HG03045 (cell line): ENCODE results near the gene STAB1.

Source experiments
- ATAC-seq: cut with Tn5 transposase; IDR thresholded peaks from one replicate; pipeline ENCODE4 v1.9.1; 2021; ENCODE audit warnings: mild to moderate bottlenecking, moderate library complexity; ENCODE audit not compliant: unreplicated experiment

Gene STAB1

DNA sequence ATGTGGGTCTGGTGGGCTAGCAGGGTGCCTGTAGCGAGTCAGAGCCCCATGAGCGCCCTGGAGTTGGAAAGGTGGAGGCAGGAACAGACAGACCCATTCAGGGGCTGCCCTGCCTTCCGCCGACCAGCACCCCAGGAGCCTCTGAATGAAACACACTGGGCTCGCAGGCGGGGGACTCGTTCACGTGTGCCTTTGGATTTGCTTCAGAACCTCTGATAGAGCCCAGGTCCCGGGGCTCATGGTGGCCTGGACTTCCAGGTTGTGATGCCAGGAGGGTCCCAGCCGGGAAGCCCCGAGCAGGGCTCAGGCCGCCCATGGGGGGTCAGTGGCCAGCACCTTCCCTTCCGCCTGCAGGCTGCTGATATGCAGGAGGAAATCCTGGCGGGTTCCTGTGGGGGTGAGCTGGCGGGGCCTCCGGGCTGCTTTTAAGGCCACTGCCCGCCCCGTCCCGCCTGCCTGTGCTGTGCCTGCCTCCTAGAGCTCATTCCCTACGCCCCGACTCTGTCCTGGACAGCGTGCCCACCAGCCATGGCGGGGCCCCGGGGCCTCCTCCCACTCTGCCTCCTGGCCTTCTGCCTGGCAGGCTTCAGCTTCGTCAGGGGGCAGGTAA lies at the start of gene STAB1:
Gene STAB1 (plus strand): TSS at position 453 of the 610 bp plus-strand sequence. CDS start 76 bp downstream, at position 529.
- ATAC-seq: no peak

- no peak for ATAC-seq
Observed at GRCh38 chr3:52446042-52446441, 49.1 kb upstream of the STAB1 start.

GRCh38 chr3:52446631-52447511 lies 48.3 kb upstream of the STAB1 start:
- no peak for ATAC-seq

DNA sequence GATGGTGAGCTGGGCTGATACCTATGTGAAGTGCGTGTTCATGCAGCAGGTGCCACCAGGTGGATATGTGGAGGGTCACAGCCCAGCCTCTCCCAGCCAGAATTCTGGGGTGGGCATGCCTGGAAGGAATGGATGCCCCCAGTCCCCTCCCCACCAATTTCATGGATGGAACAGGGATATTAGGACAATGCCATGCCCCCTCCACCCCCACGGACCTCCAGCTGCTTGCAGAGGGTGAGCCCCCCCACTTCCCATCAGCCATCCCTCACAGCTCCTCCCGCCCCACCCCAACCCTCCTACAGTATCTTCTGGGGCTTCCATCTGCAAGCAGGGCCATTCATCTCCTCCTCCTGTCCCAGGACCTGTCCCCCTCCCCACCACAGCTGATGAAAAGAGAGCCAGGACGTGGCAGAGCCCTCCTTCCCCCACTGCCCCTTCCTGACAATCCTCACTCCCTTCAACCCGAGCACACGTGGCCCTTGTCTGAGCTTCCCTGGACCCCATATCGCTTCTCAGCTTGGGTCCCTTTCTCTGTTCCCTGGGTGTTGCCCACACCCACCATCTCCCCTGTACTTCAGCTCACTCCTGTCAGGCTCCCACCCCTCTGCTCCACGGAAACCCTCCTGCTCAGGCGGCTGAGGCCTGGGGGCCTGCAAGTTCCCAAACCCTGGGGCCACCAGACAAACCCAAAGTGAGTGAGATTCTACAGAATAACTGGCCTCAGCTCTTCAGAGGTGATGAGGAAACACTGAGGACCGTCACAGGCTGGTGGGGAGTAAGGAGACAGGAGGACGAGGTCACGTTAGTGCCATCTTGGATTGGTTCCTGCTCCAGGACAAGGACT lies 47.4 kb upstream of the STAB1 start:
- ATAC-seq: no peak

DNA sequence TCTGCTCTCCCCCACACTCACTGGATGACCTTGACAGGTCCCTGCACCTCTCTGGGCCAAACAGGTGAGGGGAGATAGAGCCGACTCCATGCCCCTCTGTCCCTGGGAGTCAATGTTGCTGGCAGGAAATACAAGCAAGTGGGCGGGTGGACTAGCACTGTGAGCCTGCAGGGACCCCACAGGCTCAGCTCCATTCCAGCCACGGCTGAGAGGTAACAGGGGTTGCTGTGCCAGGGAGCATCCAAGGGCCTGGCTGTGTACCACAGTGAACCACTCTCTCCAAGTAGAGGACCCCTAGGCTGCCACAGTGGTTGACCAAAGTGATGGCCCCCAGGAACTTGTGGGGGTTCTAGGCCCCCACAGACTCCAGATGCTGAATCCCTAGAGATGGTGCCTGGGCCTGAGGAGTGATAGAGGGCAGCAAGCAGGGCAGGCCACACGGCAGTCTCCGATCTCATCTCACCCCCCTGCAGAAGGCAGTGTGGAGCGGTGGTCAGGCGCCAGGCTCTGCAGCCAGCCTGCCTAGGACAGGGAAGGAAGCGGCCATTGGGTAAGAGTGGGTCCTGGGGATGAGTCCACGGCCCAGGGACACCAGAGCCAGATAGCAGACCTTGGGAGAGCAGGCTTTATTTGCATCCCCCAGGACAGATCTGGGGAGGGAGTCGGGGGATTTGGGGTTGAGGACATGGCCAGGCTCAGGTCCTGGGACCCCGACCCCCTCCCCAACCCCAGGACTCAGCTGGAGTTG lies 44.5 kb upstream of the STAB1 start:
- no peak for ATAC-seq

DNA sequence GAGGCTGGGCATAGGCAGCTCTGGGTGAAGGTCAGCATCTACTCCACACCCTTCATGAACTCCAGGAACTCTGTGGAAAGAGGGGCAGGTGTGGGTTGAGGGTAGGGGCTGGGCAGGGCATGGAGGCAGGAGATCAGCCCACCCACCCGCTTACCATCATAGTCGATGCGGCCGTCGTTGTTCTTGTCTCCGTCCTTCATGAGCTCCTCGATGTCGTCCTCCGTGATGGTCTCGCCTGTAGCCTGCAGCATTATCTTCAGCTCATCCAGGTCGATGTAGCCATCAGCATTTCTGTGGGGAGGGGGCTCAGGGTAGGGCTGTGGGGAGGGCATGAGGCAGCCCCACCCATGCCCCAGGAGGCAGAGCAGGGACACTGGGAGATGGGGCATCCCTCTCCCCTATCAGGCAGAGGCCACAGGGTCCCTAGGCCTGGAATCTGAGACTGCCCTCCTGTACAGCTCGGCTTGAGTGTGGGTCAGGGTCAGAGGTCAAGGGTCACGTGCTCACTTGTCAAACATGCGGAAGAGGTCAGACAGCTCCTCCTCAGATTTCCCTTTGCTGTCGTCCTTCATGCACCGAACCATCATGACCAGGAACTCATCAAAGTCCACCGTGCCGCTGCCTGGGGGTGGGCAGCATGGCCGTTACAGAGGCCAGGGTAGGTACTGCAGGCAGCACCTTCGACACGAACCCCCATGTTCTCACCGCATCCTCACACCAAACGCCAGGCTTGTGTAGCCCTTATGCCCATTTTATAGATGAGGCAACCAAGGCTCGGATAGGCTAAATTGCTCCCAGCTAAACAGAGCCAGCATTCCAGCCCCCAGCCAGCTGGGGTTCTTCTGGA lies 43.7 kb upstream of the STAB1 start:
- ATAC-seq: no peak

DNA sequence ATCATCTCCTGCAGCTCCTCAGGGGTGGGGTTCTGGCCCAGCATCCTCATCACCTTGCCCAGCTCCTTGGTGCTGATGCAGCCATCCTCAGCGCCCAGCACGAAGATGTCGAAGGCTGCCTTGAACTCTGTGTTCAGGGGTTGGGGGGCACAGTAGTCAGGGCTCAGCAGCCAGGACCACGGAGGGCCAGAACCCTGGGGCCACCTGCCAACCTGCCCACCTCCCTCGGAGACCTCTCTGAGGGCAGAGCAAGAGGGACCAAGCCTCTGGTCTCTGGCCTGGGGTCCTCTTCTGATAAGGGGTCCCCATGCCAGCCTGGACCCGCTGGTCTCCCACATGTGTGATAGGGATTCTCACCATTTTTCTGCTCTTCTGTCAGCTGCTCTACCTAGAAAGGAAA lies 43.0 kb upstream of the STAB1 start:
- ATAC-seq: no peak

DNA sequence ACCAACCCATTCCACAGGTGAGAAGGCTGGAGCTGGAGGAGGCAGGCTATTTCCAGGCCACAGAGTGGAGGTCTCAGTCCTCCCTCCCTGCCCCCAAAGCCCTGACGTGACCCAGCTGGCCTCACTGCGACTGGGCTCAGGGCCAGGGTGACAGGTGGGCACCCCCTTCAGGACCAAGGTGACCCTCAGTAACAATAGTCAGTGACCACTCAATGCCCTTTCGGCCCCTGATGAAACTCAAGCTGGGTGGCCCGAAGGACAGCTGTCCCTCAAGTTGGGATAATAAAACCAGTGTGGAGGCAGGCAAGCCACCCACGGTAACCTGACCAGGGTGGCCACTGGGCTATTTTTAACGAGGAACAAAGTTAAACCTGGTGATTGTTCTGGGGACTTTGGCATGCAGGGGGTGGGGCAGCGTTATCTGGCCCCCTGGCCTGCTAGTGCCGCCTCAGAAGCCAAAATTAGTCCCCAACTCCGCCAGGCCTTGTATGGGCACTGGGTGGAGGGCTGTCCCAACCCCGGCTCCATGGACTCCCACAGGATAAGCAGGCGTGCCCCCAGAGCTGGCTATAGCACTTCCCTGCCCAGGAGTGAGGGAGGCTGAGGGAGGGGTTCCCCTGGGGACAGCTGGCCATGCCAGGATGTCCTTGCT lies 42.4 kb upstream of the STAB1 start:
- ATAC-seq: no peak

DNA sequence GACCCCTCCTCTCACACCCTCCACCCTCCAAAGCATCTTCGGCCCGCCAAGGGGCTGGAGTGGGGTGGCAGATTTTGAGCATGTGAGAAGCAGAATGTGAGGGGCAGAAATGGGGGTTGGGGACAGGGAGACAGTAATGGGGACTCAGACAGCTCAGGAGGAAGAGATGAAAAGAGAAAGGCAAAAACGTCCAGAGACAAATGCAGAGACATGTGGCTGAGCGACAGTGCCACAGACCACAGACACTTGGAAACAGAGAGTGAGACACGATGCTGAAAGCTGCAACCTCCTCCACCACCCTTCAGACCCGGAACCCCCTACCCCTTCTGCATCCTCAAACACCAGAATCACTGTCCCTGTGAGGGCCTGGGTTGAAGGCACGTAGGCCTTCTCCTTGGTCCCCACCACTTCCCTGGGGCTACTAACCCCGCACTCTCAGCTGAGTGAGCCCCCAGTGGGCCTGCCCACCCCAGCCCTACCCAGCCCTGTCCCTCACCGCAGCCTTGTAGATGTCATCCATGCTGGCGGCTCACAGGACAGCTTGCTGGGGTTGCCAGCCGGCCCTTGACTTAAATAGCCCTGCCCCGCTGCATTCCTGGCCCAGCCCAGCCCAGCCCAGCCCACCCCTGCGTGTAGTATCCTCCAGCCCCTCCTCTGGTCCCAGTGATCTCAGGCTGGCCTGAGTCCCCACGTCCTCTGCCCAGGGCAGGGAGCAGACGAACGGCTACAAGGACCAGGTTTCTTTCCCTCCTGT lies 41.5 kb upstream of the STAB1 start, which contains the start of gene TNNC1:
Gene TNNC1 (minus strand): TSS at position 546 of the 754 bp plus-strand sequence. CDS start 26 bp downstream, at position 520.
- no peak for ATAC-seq

DNA sequence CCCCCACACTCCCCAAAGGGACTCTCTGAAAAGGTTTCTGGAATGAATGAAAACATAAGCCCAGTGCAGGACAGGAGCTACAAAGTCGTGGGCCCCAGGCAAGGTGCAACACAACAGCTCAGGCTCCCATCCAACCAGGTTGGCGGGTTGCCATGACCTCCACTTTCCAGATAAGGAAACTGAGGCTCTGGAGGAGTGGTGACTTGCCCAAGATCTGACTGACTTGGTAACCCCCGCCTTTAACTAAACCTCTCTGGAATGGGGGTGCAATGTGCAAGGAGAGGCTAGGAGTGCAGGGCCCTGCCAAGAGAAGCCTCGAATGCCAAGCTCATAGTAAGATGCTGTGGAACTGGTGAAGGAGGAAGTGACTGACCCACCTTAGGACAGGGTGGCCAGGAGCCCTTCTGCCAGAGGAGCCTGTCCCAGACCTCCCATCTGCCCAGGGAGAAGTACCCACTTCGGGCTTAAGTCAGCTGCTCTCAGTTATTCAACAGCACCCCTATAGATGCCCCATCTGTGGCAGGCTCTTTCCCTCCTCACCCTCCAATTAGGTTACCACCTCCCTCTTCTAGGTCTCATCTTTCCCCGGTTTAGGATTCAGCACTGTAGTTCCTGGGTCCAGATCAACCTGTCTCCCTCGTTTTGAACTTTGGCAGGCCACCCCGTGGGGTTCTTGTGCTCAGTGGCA lies 40.7 kb upstream of the STAB1 start:
- no peak for ATAC-seq

GRCh38 chr3:52454938-52455282 lies 40.2 kb upstream of the STAB1 start:
- ATAC-seq: peak; percentile 7

- peak; percentile 73 for ATAC-seq
Observed at GRCh38 chr3:52455283-52456168, 39.6 kb upstream of the STAB1 start, which contains the start of gene NISCH. Gene NISCH, plus strand, starts transcription at chr3:52455604. Its CDS starts 38 bp downstream, at chr3:52455642.

GRCh38 chr3:52456169-52456799 lies 38.9 kb upstream of the STAB1 start:
- no peak for ATAC-seq

- ATAC-seq: no peak
Observed at GRCh38 chr3:52456800-52457183, 38.3 kb upstream of the STAB1 start.

DNA sequence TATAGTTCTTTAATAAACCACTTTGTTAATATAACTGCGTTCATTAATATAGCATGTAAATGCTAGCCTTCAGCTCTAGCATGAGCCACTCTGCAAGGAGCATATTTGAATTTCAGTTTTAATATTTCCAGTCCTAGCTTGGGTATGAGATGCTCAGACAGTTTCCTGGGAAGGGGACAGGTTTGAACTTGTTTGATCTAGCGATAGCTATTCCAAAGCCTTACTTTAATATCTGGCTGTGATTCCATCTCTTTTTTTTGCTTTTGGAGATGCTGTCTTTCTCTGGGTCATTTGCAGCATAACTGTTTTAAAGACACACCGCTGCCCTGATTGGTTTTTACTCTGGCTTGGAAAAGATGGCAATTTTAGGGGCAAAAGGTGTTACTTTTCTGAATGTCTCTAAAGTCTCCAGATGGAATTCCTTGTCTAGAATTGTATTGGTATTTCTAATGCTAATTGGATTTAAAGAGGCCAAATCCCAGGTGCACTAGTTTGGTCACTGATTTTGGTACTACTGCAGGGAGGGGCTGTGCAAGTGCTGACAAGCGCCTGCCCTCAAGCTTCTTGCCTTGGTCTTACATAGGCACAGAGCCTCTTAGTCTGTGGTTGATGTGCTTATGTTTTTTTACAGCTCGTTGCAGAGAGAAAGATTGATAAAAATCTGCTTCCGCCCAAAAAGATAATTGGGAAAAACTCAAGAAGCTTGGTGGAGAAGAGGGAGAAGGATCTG lies 36.9 kb upstream of the STAB1 start:
- ATAC-seq: no peak
